Cardiac muscle cell (in vitro differentiated cells and primary cell): ENCODE data around the gene ITIH4. TPM values are rescaled to one million over a fixed set of nuclear protein-coding genes. Genes with fewer than 3 reads are reported as not detected.

Experiments
- DNase-seq, 2 donors: peaks; one replicate each; pipeline versions ENCODE4 v3.0.0 to v3.0.0-alpha.2; 2010 to 2017; ENCODE audit warnings: low read depth in 1 of 2, low spot score in 1 of 2
- H3K27ac ChIP-seq: fragments of 200-600 bp; sonication (generic); 2 replicates; pipeline ENCODE4 v1.5.1; 2016
- H3K27me3 ChIP-seq: fragments of 200-600 bp; sonication (generic); 2 replicates; pipeline ENCODE4 v1.6.0; 2016; ENCODE audit warnings: control low read depth
- H3K36me3 ChIP-seq: fragments of 200-600 bp; sonication (generic); 2 replicates; pipeline ENCODE4 v1.5.1; 2016; ENCODE audit warnings: control low read depth
- H3K4me1 ChIP-seq: fragments of 200-600 bp; sonication (generic); 2 replicates; pipeline ENCODE4 v1.8.1; 2017; ENCODE audit warnings: low read depth, mild to moderate bottlenecking, mixed run types
- H3K4me3 ChIP-seq: fragments of 200-600 bp; sonication (generic); 2 replicates; pipeline ENCODE4 v1.5.1; 2016; ENCODE audit warnings: mild to moderate bottlenecking
- H3K9me3 ChIP-seq: fragments of 200-600 bp; sonication (generic); 2 replicates; pipeline ENCODE4 v1.5.1; 2017; ENCODE audit warnings: low read depth, mild to moderate bottlenecking, control low read depth
- CTCF ChIP-seq: IDR thresholded peaks from 2 replicates; pipeline ENCODE4 v1.5.1; 2012; ENCODE audit warnings: low read depth, mild to moderate bottlenecking, low read length
- polyA plus RNA-seq: library from polyadenylated mRNA; unstranded; fragments of >200 nt; fragmentation: Nextera tagmentation; extraction: Ambion mirVana; gene quantifications from 2 replicates; pipeline ENCODE4 v1.2.1, GENCODE V29; 2016
- total RNA-seq: library from RNA; depleted of rRNA; stranded (reverse); fragments of >200 nt; gene quantifications from 2 replicates; pipeline ENCODE4 v1.2.3, GENCODE V29; 2016

The ITIH4 gene
- total and polyA plus RNA-seq, 2 experiments from 2014 or later: 2.0 to 2.9 TPM

- no peaks in the 10 kb centered on the region for H3K9me3 ChIP-seq
- no peak overlapping the region for H3K4me3 ChIP-seq
- no peaks in the 10 kb centered on the region for H3K27me3 ChIP-seq
- no peaks in the 10 kb centered on the region for H3K4me1 ChIP-seq
- no peak for TF ChIP-seq CTCF
- DNase-seq: no peak
- H3K27ac ChIP-seq: no peak overlapping the region
- no peaks in the 10 kb centered on the region for H3K36me3 ChIP-seq
Measured at GRCh38 chr3:52836986-52837385, 6.5 kb upstream of the ITIH4 start.

- no peak for TF ChIP-seq CTCF
- H3K4me1 ChIP-seq: no peaks in the 10 kb centered on the region
- no peaks in the 10 kb centered on the region for H3K27me3 ChIP-seq
- no peak for DNase-seq
- H3K4me3 ChIP-seq: no peak overlapping the region
- no peak overlapping the region for H3K27ac ChIP-seq
- no peaks in the 10 kb centered on the region for H3K9me3 ChIP-seq
- no peaks in the 10 kb centered on the region for H3K36me3 ChIP-seq
Measured at GRCh38 chr3:52836471-52836845, 6.0 kb upstream of the ITIH4 start.

- Histone ChIP-seq H3K9me3 (no peaks in the 10 kb centered on the region), H3K4me3 (no peak overlapping the region), H3K36me3 (no peaks in the 10 kb centered on the region), H3K4me1 (no peaks in the 10 kb centered on the region), H3K27ac (no peak overlapping the region), H3K27me3 (no peaks in the 10 kb centered on the region)
- DNase-seq: no peak
- no peak for TF ChIP-seq CTCF
Measured at GRCh38 chr3:52835766-52836470, 5.4 kb upstream of the ITIH4 start.

- Histone ChIP-seq H3K9me3 (no peaks in the 10 kb centered on the region), H3K27ac (no peak within 1 kb of the TSS), H3K36me3 (no peaks in the 10 kb centered on the region), H3K4me3 (no peak within 1 kb of the TSS), H3K4me1 (no peaks in the 10 kb centered on the region), H3K27me3 (no peaks in the 10 kb centered on the region)
- DNase-seq: peak; percentile 29 to 38
- TF ChIP-seq CTCF: no peak
Measured at GRCh38 chr3:52834871-52835501, 4.5 kb upstream of the ITIH4 start, which contains the start of gene MUSTN1. Gene MUSTN1 (minus strand): TSS chr3:52835019. CDS start chr3:52834948, 71 bp downstream.

DNA sequence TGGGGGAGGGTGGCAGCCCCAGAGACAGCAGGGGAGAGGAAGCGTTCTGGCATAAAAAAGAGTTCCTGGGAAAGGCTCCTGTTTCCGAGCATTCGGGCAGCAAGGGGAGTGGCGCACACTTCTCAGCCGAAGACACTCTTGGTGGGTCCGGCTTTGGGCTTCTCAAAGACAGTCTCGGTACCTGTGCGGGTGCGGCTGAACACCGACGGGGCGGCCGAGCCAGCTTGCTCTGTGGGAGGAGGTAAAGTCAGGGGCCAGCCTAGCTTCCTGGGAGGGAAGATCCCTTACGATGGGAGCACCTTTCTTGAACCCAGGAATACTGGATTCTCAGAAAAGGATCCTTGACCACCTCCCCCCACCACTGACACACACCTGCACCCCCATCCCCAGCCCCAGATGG lies 2.7 kb upstream of the ITIH4 start:
- Histone ChIP-seq H3K4me1 (no peaks in the 10 kb centered on the region), H3K4me3 (no peak overlapping the region), H3K9me3 (no peaks in the 10 kb centered on the region), H3K27ac (no peak overlapping the region), H3K36me3 (no peaks in the 10 kb centered on the region), H3K27me3 (no peaks in the 10 kb centered on the region)
- DNase-seq: no peak
- TF ChIP-seq CTCF: no peak
